Upper lobe of left lung (tissue), 4 donors: ENCODE measurements around the gene NPSR1.

ENCODE experiments used
- CTCF ChIP-seq, 6 experiments: fragments of 450-650 bp in 4 of 6; fragments of 200-600 bp in 2 of 6; sonication (generic) in 2 of 6; IDR thresholded peaks; one replicate each; pipeline ENCODE4 v1.5.1; 2016 to 2019; ENCODE audit warnings: antibody characterized with exemption in 6 of 6
- POLR2AphosphoS5 ChIP-seq, 2 donors: sonication (generic); formaldehyde crosslinking; IDR thresholded peaks; one replicate each; pipeline ENCODE4 v1.5.1; 2017; ENCODE audit warnings: antibody characterized with exemption in 2 of 2

- no peak for TF ChIP-seq CTCF (IDR thresholded peaks at IDR 0.05)
- no peak for TF ChIP-seq POLR2AphosphoS5 (IDR thresholded peaks at IDR 0.05)
Observed at GRCh38 chr7:34656041-34656440, 2.0 kb upstream of the NPSR1 start.
